Breast epithelium (tissue), 4 donors: ENCODE results near the gene PIWIL1. TPM values are rescaled to one million over a fixed set of nuclear protein-coding genes. Genes with fewer than 3 reads are reported as not detected.

Experiments
- DNase-seq, 2 donors: peaks; one replicate each; pipeline ENCODE4 v3.0.0-alpha.2; 2019; ENCODE audit warnings: low spot score in 2 of 2
- H3K27ac ChIP-seq, 2 donors: fragments of 200-600 bp; sonication (generic) in 1 of 2; one replicate each; pipeline ENCODE4 v1.5.1; 2016 to 2019; ENCODE audit warnings: mild to moderate bottlenecking in 1 of 2
- H3K27me3 ChIP-seq, 2 donors: fragments of 200-600 bp; sonication (generic) in 1 of 2; one replicate each; pipeline versions ENCODE4 v1.5.1 to v1.6.0; 2017 to 2019; ENCODE audit warnings: control low read depth in 1 of 2, mild to moderate bottlenecking in 1 of 2
- H3K36me3 ChIP-seq: fragments of 200-600 bp; one replicate; pipeline ENCODE4 v1.5.1; 2019
- H3K4me1 ChIP-seq, 2 donors: fragments of 200-600 bp; sonication (generic); one replicate each; pipeline ENCODE4 v1.5.1; 2016 to 2019; ENCODE audit warnings: control low read depth in 1 of 2
- H3K4me3 ChIP-seq, 3 donors: fragments of 200-600 bp; sonication (generic); 1 replicate in 2 of 3; 2 replicates in 1 of 3; pipeline ENCODE4 v1.5.1; 2016 to 2019; ENCODE audit warnings: mild to moderate bottlenecking in 3 of 3, moderate library complexity in 2 of 3
- H3K9me3 ChIP-seq, 2 donors: fragments of 200-600 bp; sonication (generic) in 1 of 2; one replicate each; pipeline ENCODE4 v1.5.1; 2016 to 2019; ENCODE audit warnings: control low read depth in 1 of 2
- CTCF ChIP-seq, 3 donors: fragments of 450-650 bp; IDR thresholded peaks; one replicate each; pipeline ENCODE4 v1.5.1; 2016 to 2017; ENCODE audit warnings: antibody characterized with exemption in 3 of 3, mild to moderate bottlenecking in 3 of 3, moderate library complexity in 3 of 3
- POLR2A ChIP-seq: fragments of 450-650 bp; IDR thresholded peaks from one replicate; pipeline ENCODE4 v1.6.1; 2016; ENCODE audit warnings: antibody characterized with exemption, mild to moderate bottlenecking, moderate library complexity
- POLR2AphosphoS5 ChIP-seq, 3 donors: sonication (generic); formaldehyde crosslinking; IDR thresholded peaks; one replicate each; pipeline ENCODE4 v1.6.1; 2017; ENCODE audit warnings: antibody characterized with exemption in 3 of 3
- intact Hi-C: fragments of 100-400 bp; cut with DNase I; formaldehyde crosslinking; loops from one replicate; pipeline ENCODE4 v1.15.1; 2023; ENCODE audit warnings: low total_unique reads
- total RNA-seq, 3 donors: library from RNA; depleted of rRNA; stranded (reverse); fragments of >200 nt; gene quantifications; one replicate each; pipeline ENCODE4 v1.1.0, GENCODE V29; 2016

Gene PIWIL1
- total RNA-seq, 3 donors from 2014 or later: under 0.01 TPM; not detected in 2

- H3K36me3 ChIP-seq: no peaks in the 10 kb centered on the region
- no peak for DNase-seq
- H3K4me1 ChIP-seq: no peaks in the 10 kb centered on the region
- intact Hi-C loops: no loop called here
- TF ChIP-seq POLR2AphosphoS5 (IDR thresholded peaks at IDR 0.05) (no peak), POLR2A (no peak), CTCF (IDR thresholded peaks at IDR 0.05) (no peak)
- H3K4me3 ChIP-seq: no peak overlapping the region
- no peaks in the 10 kb centered on the region for H3K9me3 ChIP-seq
- H3K27ac ChIP-seq: no peak overlapping the region
- peaks cover 3 to 26% of the 10 kb centered on the region in 2 donors for H3K27me3 ChIP-seq
Measured at GRCh38 chr12:130342442-130342841, 4.8 kb downstream of the PIWIL1 start.

GRCh38 chr12:130342842-130343241 is 5.2 kb downstream of the PIWIL1 start:
- H3K9me3 ChIP-seq: no peaks in the 10 kb centered on the region
- no peak for TF ChIP-seq POLR2AphosphoS5 (IDR thresholded peaks at IDR 0.05)
- TF ChIP-seq CTCF (IDR thresholded peaks at IDR 0.05): no peak
- TF ChIP-seq POLR2A: no peak
- no peak overlapping the region for H3K27ac ChIP-seq
- no peak overlapping the region for H3K4me3 ChIP-seq
- H3K4me1 ChIP-seq: no peaks in the 10 kb centered on the region
- H3K27me3 ChIP-seq: peaks cover 3 to 26% of the 10 kb centered on the region in 2 donors
- DNase-seq: no peak
- no peaks in the 10 kb centered on the region for H3K36me3 ChIP-seq
- intact Hi-C loops: no loop called here

GRCh38 chr12:130344529-130344928 is 6.8 kb downstream of the PIWIL1 start:
- no peak for TF ChIP-seq POLR2AphosphoS5 (IDR thresholded peaks at IDR 0.05)
- no peak for TF ChIP-seq CTCF (IDR thresholded peaks at IDR 0.05)
- no peak for TF ChIP-seq POLR2A
- Histone ChIP-seq H3K9me3 (no peaks in the 10 kb centered on the region), H3K4me3 (no peak overlapping the region), H3K36me3 (no peaks in the 10 kb centered on the region), H3K4me1 (no peaks in the 10 kb centered on the region), H3K27ac (no peak overlapping the region), H3K27me3 (peaks cover 0 to 21% of the 10 kb centered on the region in 2 donors)
- intact Hi-C loops: no loop called here
- DNase-seq: no peak

- no peaks in the 10 kb centered on the region for H3K4me1 ChIP-seq
- H3K9me3 ChIP-seq: no peaks in the 10 kb centered on the region
- TF ChIP-seq CTCF (IDR thresholded peaks at IDR 0.05) (no peak), POLR2A (no peak), POLR2AphosphoS5 (IDR thresholded peaks at IDR 0.05) (no peak)
- H3K36me3 ChIP-seq: no peaks in the 10 kb centered on the region
- no peak overlapping the region for H3K4me3 ChIP-seq
- intact Hi-C loops: loop anchor here (5.0 kb wide), 1 partner anchor 67 kb away; no protein-coding TSS in a partner anchor
- no peak overlapping the region for H3K27ac ChIP-seq
- H3K27me3 ChIP-seq: peaks cover 0 to 13% of the 10 kb centered on the region in 2 donors
- DNase-seq: no peak
Measured at GRCh38 chr12:130345292-130345691, 7.6 kb downstream of the PIWIL1 start.

GRCh38 chr12:130347588-130347987 is 9.9 kb downstream of the PIWIL1 start:
- DNase-seq: no peak
- H3K9me3 ChIP-seq: no peaks in the 10 kb centered on the region
- H3K27ac ChIP-seq: no peak overlapping the region
- H3K4me1 ChIP-seq: no peaks in the 10 kb centered on the region
- H3K4me3 ChIP-seq: no peak overlapping the region
- H3K36me3 ChIP-seq: no peaks in the 10 kb centered on the region
- H3K27me3 ChIP-seq: peaks cover 0 to 14% of the 10 kb centered on the region in 2 donors
- intact Hi-C loops: loop anchor here (5.0 kb wide), 1 partner anchor 65 kb away; no protein-coding TSS in a partner anchor
- TF ChIP-seq POLR2A: no peak
- no peak for TF ChIP-seq POLR2AphosphoS5 (IDR thresholded peaks at IDR 0.05)
- TF ChIP-seq CTCF (IDR thresholded peaks at IDR 0.05): no peak
